Suprapubic skin (tissue), 3 donors: ENCODE data around the gene PIK3IP1.

Source experiments
- CTCF ChIP-seq, 2 donors: fragments of 200-600 bp in 1 of 2; fragments of 450-650 bp in 1 of 2; sonication (generic) in 1 of 2; IDR thresholded peaks; one replicate each; pipeline ENCODE4 v1.5.1; 2016 to 2019; ENCODE audit warnings: antibody characterized with exemption in 2 of 2, mild to moderate bottlenecking in 1 of 2, moderate library complexity in 1 of 2
- POLR2AphosphoS5 ChIP-seq, 3 donors: sonication (generic); formaldehyde crosslinking; IDR thresholded peaks; one replicate each; pipeline ENCODE4 v1.6.1; 2017; ENCODE audit warnings: antibody characterized with exemption in 3 of 3

DNA sequence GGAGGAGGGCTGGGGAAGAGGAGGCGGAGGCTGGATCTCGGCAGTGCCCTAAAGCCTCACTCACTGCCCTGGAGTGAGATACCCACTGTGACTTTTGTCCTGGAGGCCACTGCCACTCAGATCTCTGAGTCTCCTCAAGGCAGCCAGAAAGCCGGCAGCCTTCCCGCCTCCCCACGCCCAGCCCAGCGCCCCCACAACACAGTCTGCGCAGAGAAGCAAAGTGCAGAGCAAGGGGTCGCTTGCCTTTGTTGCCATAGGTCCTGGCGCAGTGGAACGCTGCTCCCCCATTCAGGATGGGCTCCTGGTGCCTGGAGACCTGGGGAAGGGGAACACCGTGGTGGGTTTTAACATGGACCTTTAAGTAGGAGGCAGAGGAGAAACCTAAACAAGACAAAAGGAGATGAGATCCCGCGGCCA is 36.3 kb upstream of the PIK3IP1 start:
- no peak for TF ChIP-seq CTCF (IDR thresholded peaks at IDR 0.05)
- no peak for TF ChIP-seq POLR2AphosphoS5 (IDR thresholded peaks at IDR 0.05)
